NCI-H2081 (cell line): ENCODE measurements around the gene GLDC.
"Not testable (repeated sequence)": the region's sequence is repeated elsewhere in the genome, so short reads cannot be mapped to it uniquely, and the experiment has no call there.

ENCODE experiments used
- DNase-seq, 2 experiments: peaks; one replicate each; lab custom pipeline; 2025; lab: John Stamatoyannopoulos, UW

The GLDC gene

GRCh38 chr9:6645355-6646292, at the start of gene GLDC:
GLDC (minus strand) TSS chr9:6645729; CDS start chr9:6645499, 230 bp downstream.
- DNase-seq = peak; percentile 90 to 95

DNA sequence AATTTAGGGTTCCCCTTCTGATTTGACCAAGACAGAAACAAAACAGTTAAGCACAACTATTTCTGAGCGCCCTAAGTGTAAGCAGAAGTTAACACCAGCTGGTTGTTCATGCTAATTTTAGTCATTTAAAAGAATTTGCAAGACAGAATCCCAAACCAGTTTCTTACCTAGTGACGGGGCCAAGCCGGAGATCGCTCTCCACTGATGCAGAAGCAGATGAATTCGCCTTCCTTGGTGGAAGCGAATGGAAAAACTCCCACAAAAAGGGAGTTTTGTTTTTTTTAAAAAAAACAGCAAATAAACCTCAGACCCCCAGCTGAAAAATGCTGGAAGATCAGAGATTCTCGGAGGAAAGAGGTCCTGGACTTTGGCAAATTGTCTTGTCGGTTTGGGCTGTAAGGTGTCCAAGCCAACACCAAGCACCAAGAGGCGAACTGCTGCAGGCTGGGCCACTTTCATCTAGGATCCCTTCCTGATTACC, 47.4 kb upstream of the GLDC start:
- DNase-seq = no peak

- no peak for DNase-seq
Observed at GRCh38 chr9:6692433-6692832, 46.9 kb upstream of the GLDC start.

GRCh38 chr9:6690675-6691070, 45.1 kb upstream of the GLDC start:
- DNase-seq = not testable (repeated sequence)

- no peak for DNase-seq
Observed at GRCh38 chr9:6689893-6690674, 44.6 kb upstream of the GLDC start.

GRCh38 chr9:6687180-6687579, 41.7 kb upstream of the GLDC start:
- no peak for DNase-seq

DNA sequence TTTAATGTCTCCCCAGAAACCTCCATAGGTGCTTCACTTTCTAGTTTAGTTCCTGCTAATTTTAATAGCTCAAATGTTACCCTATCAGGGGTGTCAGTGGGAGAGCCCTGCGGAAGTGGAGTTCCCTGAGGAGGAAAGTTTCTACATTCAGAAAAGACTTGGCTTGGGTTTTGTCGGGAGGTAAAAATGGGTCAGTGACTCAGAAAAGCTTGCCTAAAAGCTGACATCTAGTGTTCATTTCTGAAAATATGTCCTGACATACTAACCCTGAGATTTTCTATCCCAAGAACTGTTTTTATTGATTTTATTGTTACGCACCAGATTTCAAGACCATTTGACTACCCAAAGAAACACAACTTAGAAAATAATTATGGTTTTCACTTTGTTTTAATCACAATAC, 40.9 kb upstream of the GLDC start:
- DNase-seq = no peak

GRCh38 chr9:6681957-6682501, 36.5 kb upstream of the GLDC start:
- DNase-seq = no peak

- DNase-seq = peak; percentile 99
Observed at GRCh38 chr9:6681147-6681956, 35.8 kb upstream of the GLDC start.

GRCh38 chr9:6680797-6681146, 35.2 kb upstream of the GLDC start:
- peak; percentile 69 to 76 for DNase-seq

GRCh38 chr9:6677803-6678202, 32.3 kb upstream of the GLDC start:
- DNase-seq = no peak

DNA sequence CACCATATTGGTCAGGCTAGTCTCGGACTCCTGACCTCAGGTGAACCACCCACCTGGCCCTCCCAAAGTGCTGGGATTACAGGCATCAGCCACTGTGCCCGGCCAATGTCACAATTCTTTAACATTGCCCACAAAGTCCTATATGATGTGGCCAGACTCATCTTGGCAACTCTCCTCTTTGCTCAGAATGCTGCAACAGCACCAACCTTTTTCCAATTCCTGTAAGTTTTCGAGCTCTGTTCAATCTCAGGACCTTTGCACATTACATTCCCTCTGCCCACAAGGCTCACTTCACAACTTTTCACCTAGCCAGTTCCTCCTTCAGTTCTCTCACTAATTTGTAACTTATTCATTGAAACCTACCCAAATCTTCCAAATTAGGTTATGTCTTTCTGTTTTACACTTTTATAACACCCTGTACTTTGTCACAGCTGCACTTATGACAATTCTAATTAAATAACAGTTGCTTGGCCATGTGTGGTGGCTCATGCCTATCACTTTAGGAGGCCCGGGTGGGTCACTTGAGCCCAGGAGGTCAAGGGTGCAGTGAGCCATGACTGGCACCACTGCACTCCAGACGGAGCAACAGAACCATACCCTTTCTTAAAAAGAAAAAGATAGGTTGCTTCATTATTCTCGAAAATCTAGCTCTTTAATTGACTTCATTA, 30.9 kb upstream of the GLDC start:
- no peak for DNase-seq

- no peak for DNase-seq
Observed at GRCh38 chr9:6675268-6675667, 29.7 kb upstream of the GLDC start.

DNA sequence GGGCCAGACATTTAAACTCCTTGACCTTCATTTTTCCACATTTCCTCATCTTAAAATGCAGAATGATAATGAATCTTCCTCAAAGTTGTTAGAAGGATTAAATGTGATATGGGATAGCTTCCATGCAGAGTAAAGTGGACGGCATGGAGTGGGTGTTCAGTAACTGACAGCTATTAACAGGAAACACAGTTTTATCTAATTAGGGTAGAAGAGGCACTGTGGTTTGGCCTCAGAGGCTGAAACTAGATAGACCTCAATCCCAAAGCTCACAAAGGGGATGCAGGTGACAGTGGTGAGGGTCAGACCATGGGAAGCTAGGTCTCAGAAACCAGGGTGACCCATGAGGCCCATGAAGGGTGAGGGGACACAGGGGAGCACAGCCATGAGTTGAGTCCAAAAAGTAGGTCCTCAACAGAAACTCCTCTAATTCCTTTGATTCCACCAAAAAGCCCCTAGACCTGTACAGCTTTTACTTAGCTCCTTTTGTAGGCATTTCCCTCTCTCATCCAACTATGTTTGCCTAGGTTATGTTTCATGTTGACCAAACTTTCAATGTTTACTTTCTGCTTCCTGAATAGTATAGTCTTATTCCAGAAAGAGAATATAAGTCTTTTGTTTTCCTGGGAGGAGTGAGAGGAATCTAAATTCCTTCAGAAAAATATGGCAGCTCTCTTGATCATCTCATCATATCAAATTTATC, 27.9 kb upstream of the GLDC start:
- DNase-seq = no peak

- no peak for DNase-seq
Observed at GRCh38 chr9:6672118-6672517, 26.6 kb upstream of the GLDC start.

DNA sequence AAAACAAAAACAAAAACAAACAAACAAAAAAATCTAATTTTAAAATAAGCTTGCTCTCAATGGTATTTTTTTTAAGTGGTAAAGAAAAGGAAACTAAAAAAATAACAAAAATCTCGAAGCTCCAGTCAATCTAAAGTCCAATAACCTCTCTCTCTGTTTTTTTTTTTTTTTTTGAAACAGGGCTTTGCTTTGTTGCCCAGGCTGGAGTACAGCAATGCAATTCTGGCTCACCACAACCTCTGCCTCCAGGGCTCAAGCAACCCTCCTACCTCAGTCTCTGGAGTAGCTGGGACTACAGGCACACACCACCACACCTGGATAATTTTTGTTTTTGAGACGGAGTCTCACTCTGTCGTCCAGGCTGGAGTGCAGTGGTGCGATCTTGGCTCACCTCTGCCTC, 25.9 kb upstream of the GLDC start:
- DNase-seq = no peak

- DNase-seq = no peak
Observed at GRCh38 chr9:6669881-6670280, 24.4 kb upstream of the GLDC start.

DNA sequence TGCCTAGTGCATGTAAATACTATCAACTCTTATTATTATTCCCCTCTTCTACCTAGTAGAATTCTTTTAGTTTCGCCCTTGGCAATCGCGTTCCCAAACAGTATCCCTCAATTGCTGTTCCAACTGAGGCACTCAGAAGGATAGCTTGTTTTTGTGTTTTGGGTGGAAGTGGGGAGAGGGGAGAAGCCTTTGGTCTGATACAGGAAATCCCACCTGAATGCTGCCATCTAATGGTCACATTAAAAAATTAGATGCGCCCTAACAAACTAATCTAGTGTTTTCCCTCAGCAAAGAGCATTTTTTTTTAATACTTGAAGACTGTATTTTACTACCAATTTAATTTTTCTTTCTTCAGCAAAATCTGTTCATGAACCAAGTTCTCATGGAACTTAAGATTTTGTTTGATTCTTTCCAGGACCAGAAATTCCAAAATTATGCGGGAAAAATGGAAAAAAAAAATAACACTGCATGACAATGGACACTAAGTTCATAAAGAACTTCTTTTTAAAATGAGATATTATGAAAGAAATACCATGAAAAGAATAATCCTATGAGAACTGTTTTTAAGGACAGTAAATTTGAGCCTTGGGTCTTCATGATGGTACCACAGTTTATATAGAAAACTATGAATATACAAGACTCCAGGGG, 22.2 kb upstream of the GLDC start:
- DNase-seq = peak; percentile 27 to 65

- DNase-seq = no peak
Observed at GRCh38 chr9:6667080-6667479, 21.6 kb upstream of the GLDC start.

GRCh38 chr9:6665628-6666027, 20.1 kb upstream of the GLDC start:
- no peak for DNase-seq
